ENCODE results near the gene NPEPPS.
"Not testable (repeated sequence)": the region's sequence is repeated elsewhere in the genome, so short reads cannot be mapped to it uniquely, and the experiment has no call there.

DNA sequence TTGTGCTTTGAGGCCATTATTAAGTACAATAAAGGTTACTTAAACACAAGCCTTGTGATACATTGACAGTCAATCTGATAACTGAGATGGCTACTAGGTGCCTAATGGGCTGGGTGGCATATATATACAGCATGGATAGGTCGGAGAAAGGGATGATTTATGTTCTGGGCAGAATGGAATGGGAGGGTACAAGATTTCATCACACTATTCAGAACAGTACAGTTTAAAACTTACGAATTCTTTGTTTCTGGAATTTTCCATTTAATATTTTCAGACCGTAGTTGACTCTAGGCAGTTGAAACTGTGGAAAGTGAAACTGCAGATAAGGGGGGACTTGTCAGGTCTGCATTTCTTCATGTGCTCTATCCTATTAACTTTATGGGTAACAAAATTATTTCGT lies 23.8 kb downstream of the NPEPPS start:
- TF ChIP-seq POLR2A (IDR thresholded peaks at IDR 0.05; ENCODE audit: borderline replicate concordance, extremely low read depth, insufficient read depth, insufficient read length); POLR2AphosphoS5 (IDR thresholded peaks at IDR 0.05; ENCODE audit: low read depth, low read length); CEBPB (IDR thresholded peaks at IDR 0.05; ENCODE audit: low read depth): not testable (repeated sequence)
- TF ChIP-seq, protein P1, sequence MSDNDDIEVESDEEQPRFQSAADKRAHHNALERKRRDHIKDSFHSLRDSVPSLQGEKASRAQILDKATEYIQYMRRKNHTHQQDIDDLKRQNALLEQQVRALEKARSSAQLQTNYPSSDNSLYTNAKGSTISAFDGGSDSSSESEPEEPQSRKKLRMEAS (IDR thresholded peaks at IDR 0.05) = not testable (repeated sequence)

Data from HCT116 (cell line).